Measurements from ENCODE around the gene XRCC4. TPM values are rescaled to one million over a fixed set of nuclear protein-coding genes. Genes with fewer than 3 reads are reported as not detected.

XRCC4 gene
- total RNA-seq, 1 donor from 2014 or later = 5.9 TPM

DNA sequence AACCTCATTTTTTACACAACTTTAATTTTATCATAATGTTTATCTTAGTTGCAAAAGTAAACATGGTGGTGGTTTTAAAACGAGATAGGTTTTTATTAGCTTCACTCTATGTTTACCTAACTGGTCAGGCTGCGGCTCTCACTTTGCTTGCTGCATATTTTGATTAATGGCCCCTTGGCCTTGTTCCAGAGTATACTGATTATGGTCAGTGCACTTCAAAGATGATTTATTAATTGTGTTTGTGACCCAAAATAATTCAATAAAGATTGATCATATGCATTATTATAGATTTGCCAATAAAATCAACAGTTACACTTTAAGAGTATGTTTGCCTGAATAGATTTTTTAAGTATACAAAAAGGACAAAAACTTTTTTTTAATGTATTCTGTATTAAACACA, 188.0 kb downstream of the XRCC4 start:
- Histone ChIP-seq H3K4me3 (no peak overlapping the region), H3K27me3 (no peaks in the 10 kb centered on the region), H3K36me3 (no peaks in the 10 kb centered on the region), H3K27ac (no peak overlapping the region), H3K9me3 (no peaks in the 10 kb centered on the region), H3K4me1 (no peaks in the 10 kb centered on the region)
- no peak for ATAC-seq
- TF ChIP-seq CTCF (IDR thresholded peaks at IDR 0.05) = no peak
- DNase-seq = no peak
- intact Hi-C loops (cut with DNase I) = no loop called here

GRCh38 chr5:83270311-83270710, 193.0 kb downstream of the XRCC4 start:
- no peaks in the 10 kb centered on the region for H3K36me3 ChIP-seq
- no peaks in the 10 kb centered on the region for H3K9me3 ChIP-seq
- no peaks in the 10 kb centered on the region for H3K27me3 ChIP-seq
- no peaks in the 10 kb centered on the region for H3K4me1 ChIP-seq
- intact Hi-C loops (cut with DNase I) = no loop called here
- ATAC-seq (no peak), DNase-seq (no peak)
- H3K27ac ChIP-seq = no peak overlapping the region
- no peak for TF ChIP-seq CTCF (IDR thresholded peaks at IDR 0.05)
- no peak overlapping the region for H3K4me3 ChIP-seq

DNA sequence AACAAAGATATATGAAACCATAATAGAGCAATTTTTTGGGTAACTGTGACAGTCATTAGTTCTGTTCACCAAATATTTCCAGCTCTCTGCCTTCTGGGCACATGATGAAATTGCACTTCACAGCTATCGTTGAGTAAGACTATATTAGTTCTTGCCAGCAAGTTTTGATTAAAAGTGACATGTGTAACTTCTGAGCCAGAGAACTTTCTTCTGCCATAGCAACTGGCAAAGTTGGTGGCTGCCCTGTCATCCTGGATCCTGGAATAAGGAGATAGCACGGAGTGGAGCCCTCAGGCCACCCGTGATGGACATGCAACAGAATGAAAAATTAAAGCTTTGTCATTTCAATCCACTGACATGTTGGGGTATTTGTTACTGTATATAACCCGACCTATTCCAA, 199.8 kb downstream of the XRCC4 start:
- no peak for TF ChIP-seq CTCF (IDR thresholded peaks at IDR 0.05)

DNA sequence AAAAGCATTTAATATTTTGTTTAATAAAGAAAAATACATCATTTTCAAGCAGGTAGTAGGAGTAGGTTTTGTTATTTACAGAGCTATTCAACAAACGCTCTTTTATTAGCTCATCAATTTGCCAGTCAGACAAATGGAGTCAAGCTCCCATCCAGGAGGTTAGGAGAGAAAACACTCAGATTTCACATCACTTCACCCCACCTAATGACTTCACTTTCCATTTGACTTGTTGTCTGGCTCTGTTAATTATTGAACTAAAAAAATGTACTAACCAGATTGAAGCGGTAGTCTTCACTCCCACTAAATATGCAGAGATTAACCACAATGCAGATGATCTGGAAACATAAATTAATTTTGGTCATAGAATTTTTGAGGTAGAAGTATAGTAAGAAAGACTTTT, 200.6 kb downstream of the XRCC4 start:
- Histone ChIP-seq H3K36me3 (no peaks in the 10 kb centered on the region), H3K27me3 (no peaks in the 10 kb centered on the region), H3K27ac (no peak overlapping the region), H3K4me1 (no peaks in the 10 kb centered on the region), H3K4me3 (no peak overlapping the region), H3K9me3 (no peaks in the 10 kb centered on the region)
- DNase-seq = no peak
- intact Hi-C loops (cut with DNase I) = no loop called here
- ATAC-seq = no peak
- no peak for TF ChIP-seq CTCF (IDR thresholded peaks at IDR 0.05)

More for the DNA sequence above, 199.8 kb downstream of the XRCC4 start:
- no peaks in the 10 kb centered on the region for H3K9me3 ChIP-seq
- H3K4me1 ChIP-seq = no peaks in the 10 kb centered on the region
- no peak overlapping the region for H3K27ac ChIP-seq
- no peak for ATAC-seq
- no peak for DNase-seq
- H3K4me3 ChIP-seq = no peak overlapping the region
- no peaks in the 10 kb centered on the region for H3K36me3 ChIP-seq
- intact Hi-C loops (cut with DNase I) = no loop called here
- H3K27me3 ChIP-seq = no peaks in the 10 kb centered on the region

DNA sequence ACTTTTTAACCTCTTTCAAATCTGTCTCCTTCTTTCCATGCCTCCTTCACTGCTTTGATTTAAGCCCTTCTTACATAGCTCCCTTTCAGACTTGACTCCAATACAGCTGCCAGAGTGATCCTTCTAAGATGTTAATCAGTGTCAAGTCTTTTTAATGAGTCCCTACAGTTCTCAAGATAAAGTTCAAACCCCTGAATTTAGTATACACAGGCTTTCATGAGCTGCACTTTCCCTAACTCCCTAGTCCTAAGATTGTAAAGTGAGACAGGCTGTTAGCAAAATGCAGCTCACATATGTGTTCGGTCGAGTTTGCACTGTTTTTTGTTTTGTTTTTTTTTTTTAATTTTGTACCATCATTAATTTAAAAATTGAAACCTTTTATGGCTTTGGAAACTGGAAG, 203.8 kb downstream of the XRCC4 start:
- no peak for TF ChIP-seq CTCF (IDR thresholded peaks at IDR 0.05)
- Histone ChIP-seq H3K9me3 (no peaks in the 10 kb centered on the region), H3K27me3 (no peaks in the 10 kb centered on the region), H3K36me3 (no peaks in the 10 kb centered on the region), H3K27ac (no peak overlapping the region), H3K4me3 (no peak overlapping the region), H3K4me1 (no peaks in the 10 kb centered on the region)
- intact Hi-C loops (cut with DNase I) = no loop called here
- no peak for ATAC-seq
- no peak for DNase-seq

- no peaks in the 10 kb centered on the region for H3K27me3 ChIP-seq
- intact Hi-C loops (cut with DNase I) = no loop called here
- H3K36me3 ChIP-seq = no peaks in the 10 kb centered on the region
- H3K4me1 ChIP-seq = no peaks in the 10 kb centered on the region
- ATAC-seq = no peak
- no peaks in the 10 kb centered on the region for H3K9me3 ChIP-seq
- no peak for TF ChIP-seq CTCF (IDR thresholded peaks at IDR 0.05)
- H3K4me3 ChIP-seq = no peak overlapping the region
- no peak overlapping the region for H3K27ac ChIP-seq
- DNase-seq = no peak
Observed at GRCh38 chr5:83281658-83282057, 204.3 kb downstream of the XRCC4 start.
